Measurements from ENCODE around the gene ST8SIA5.

The ST8SIA5 gene

GRCh38 chr18:46623541-46623940 lies 133.3 kb downstream of the ST8SIA5 start:
- no peak for DNase-seq

- peak; percentile 9 for DNase-seq
These were observed 133.9 kb downstream of the ST8SIA5 start for GRCh38 chr18:46622999-46623398.

- no peak for DNase-seq
These were observed 134.4 kb downstream of the ST8SIA5 start for GRCh38 chr18:46622451-46622850.

- DNase-seq, result no peak
These were observed 135.0 kb downstream of the ST8SIA5 start for GRCh38 chr18:46621871-46622270.

GRCh38 chr18:46621111-46621766 lies 135.6 kb downstream of the ST8SIA5 start:
- no peak for DNase-seq

GRCh38 chr18:46619559-46619958 lies 137.3 kb downstream of the ST8SIA5 start:
- no peak for DNase-seq
